ENCODE data around the gene POU3F3.
A peak's percentile ranks its signal among the peaks of the same experiment; 100 is the strongest.

POU3F3 gene

GRCh38 chr2:104857262-104858005 lies 3.5 kb downstream of the POU3F3 start:
- Histone ChIP-seq H3K4me3 (ENCODE audit: low read depth, low read length) (peak overlapping the region; percentile 21), H3K4me1 (ENCODE audit: control insufficient read depth, insufficient read depth, low read length) (peaks cover 2% of the 10 kb centered on the region; the same call in 1 of the 2 replicates), H3K27ac (ENCODE audit: extremely low read depth, low read depth, low read length) (peak overlapping the region; percentile 97), H3K9me3 (ENCODE audit: control insufficient read depth, insufficient read depth, low read depth, low read length) (no peaks in the 10 kb centered on the region), H3K36me3 (ENCODE audit: control insufficient read depth in 2 of 2, insufficient read depth in 1 of 2, low read length in 2 of 2) (peaks cover 6 to 8% of the 10 kb centered on the region in 2 experiments)
- TF ChIP-seq MZF1 (tag by site-specific recombination; IDR thresholded peaks at IDR 0.05; ENCODE audit: borderline replicate concordance) (no peak), PRDM1 (tag by site-specific recombination; IDR thresholded peaks at IDR 0.05) (0 out of 2 replicates have a peak, but pooled peaks have one; percentile 35)
- CTCF ChIA-PET: no interaction called here
- POLR2A ChIA-PET: no interaction called here

GRCh38 chr2:104858006-104858978 lies 4.4 kb downstream of the POU3F3 start:
- Histone ChIP-seq H3K9me3 (ENCODE audit: control insufficient read depth, insufficient read depth, low read depth, low read length) (no peaks in the 10 kb centered on the region), H3K36me3 (ENCODE audit: control insufficient read depth in 2 of 2, insufficient read depth in 1 of 2, low read length in 2 of 2) (peaks cover 6 to 8% of the 10 kb centered on the region in 2 experiments), H3K4me1 (ENCODE audit: control insufficient read depth, insufficient read depth, low read length) (peaks cover 2% of the 10 kb centered on the region; the same call in 1 of the 2 replicates), H3K27ac (ENCODE audit: extremely low read depth, low read depth, low read length) (peak overlapping the region; percentile 97), H3K4me3 (ENCODE audit: low read depth, low read length) (peak overlapping the region; percentile 9; the same call in 1 of the 2 replicates)
- TF ChIP-seq MEIS1 (CRISPR knock-in tag; IDR thresholded peaks at IDR 0.05; ENCODE audit: borderline replicate concordance): no peak
- TF ChIP-seq GLI2 (tag by site-specific recombination; IDR thresholded peaks at IDR 0.05; ENCODE audit: borderline replicate concordance, low read depth): no peak
- TF ChIP-seq ZNF791 (tag by site-specific recombination; IDR thresholded peaks at IDR 0.05): no peak
- TF ChIP-seq KLF7 (tag by site-specific recombination; IDR thresholded peaks at IDR 0.05; ENCODE audit: borderline replicate concordance): no peak
- TF ChIP-seq YY1 (tag by site-specific recombination; IDR thresholded peaks at IDR 0.05): no peak
- no peak for TF ChIP-seq GLIS2 (tag by site-specific recombination; IDR thresholded peaks at IDR 0.05)
- no peak for TF ChIP-seq ZNF155 (tag by site-specific recombination; IDR thresholded peaks at IDR 0.05)
- no peak for TF ChIP-seq ZNF558 (tag by site-specific recombination; IDR thresholded peaks at IDR 0.05)
- TF ChIP-seq ZNF785 (tag by site-specific recombination; IDR thresholded peaks at IDR 0.05): no peak
- no peak for TF ChIP-seq ZNF350 (tag by site-specific recombination; IDR thresholded peaks at IDR 0.05)
- TF ChIP-seq ZNF221 (tag by site-specific recombination; IDR thresholded peaks at IDR 0.05; ENCODE audit: borderline replicate concordance): no peak
- TF ChIP-seq ZBTB20 (tag by site-specific recombination; IDR thresholded peaks at IDR 0.05): no peak
- TF ChIP-seq SALL2 (tag by site-specific recombination; IDR thresholded peaks at IDR 0.05; ENCODE audit: borderline replicate concordance): no peak
- TF ChIP-seq ZNF514 (tag by site-specific recombination; IDR thresholded peaks at IDR 0.05): no peak
- no peak for TF ChIP-seq ZNF626 (tag by site-specific recombination; IDR thresholded peaks at IDR 0.05)
- ChIA-PET CTCF (interaction anchor here (0.5 to 1.4 kb wide), 6 partner anchors 7 to 184 kb away, joined by 3 to 10 read pairs (median 3); partner anchors contain the start of gene MRPS9), POLR2A (no interaction called here)

GRCh38 chr2:104859291-104859765 lies 5.4 kb downstream of the POU3F3 start:
- Histone ChIP-seq H3K36me3 (ENCODE audit: control insufficient read depth in 2 of 2, insufficient read depth in 1 of 2, low read length in 2 of 2) (peaks cover 6 to 8% of the 10 kb centered on the region in 2 experiments), H3K27ac (ENCODE audit: extremely low read depth, low read depth, low read length) (no peak overlapping the region), H3K9me3 (ENCODE audit: control insufficient read depth, insufficient read depth, low read depth, low read length) (no peaks in the 10 kb centered on the region), H3K4me1 (ENCODE audit: control insufficient read depth, insufficient read depth, low read length) (peaks cover 2% of the 10 kb centered on the region; the same call in 1 of the 2 replicates), H3K4me3 (ENCODE audit: low read depth, low read length) (peak overlapping the region; percentile 5; the same call in 1 of the 2 replicates)
- ChIA-PET POLR2A (no interaction called here), CTCF (interaction anchor here (0.6 to 1.4 kb wide), 4 partner anchors 10 to 255 kb away, joined by 3 to 10 read pairs (median 4); no protein-coding TSS in a partner anchor)
- no peak for TF ChIP-seq HOXA7 (CRISPR knock-in tag; IDR thresholded peaks at IDR 0.05; ENCODE audit: borderline replicate concordance)
- no peak for TF ChIP-seq ZNF548 (tag by site-specific recombination; IDR thresholded peaks at IDR 0.05)
- TF ChIP-seq PRDM6 (tag by site-specific recombination; IDR thresholded peaks at IDR 0.05): peak; percentile 54

Data from HEK293 (cell line).